ENCODE data around the gene BOLA2B. TPM values are rescaled to one million over a fixed set of nuclear protein-coding genes. Genes with fewer than 3 reads are reported as not detected.

BOLA2B gene
- total RNA-seq, 1 donor: 49.8 TPM

DNA sequence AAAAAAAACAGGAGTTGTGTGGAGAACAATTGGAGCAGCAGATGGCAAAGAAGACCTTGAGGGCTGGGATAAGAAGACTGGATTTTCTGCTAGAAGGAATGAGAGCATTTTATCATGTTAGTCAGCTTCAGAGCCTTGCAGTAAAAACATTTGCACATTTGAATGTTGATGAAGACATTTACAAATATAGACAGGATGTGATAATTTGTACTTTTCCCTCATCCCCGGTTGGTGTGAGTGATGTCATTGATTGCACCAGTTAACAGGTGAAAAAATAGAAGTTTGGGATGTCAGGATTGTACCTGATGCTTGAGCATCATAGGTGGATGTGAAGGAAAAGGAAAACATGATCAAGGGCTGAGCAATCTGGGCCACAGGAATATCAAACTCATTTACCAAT, 47.8 kb downstream of the BOLA2B start:
- no peak for DNase-seq (ENCODE audit: low read depth in 2 of 3, low spot score in 2 of 3)

DNA sequence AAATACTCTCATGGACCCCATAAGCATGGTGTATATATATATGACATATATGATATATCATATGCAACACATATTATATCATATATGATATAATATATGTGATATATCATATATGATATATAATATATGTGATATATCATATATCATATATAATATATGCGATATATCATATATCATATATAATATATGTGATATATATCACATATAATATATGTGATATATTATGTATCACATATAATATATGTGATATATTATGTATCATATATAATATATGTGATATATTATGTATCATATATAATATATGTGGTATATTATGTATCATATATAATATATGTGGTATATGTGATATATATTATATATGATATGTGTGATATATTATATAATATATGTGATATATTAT, 48.5 kb downstream of the BOLA2B start:
- DNase-seq (ENCODE audit: low read depth in 2 of 3, low spot score in 2 of 3): no peak

DNA sequence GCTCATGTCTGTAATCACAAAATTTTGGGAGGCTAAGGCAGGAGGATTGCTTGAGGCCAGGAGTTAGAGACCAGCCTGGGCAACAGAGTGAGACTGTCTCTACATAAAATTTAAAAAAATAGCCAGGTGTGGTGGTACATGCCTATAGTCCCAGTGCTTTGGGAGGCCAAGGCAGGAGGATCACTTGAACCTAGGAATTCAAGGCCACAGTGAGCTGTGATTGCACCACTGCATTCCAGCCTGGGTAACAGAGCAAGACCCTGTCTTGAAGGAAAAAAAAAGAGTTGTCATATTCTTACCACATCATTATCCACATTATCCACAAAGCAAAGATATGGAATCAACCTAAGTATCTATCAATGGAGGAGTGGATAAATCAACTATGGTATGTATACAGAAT, 49.4 kb downstream of the BOLA2B start:
- no peak for DNase-seq (ENCODE audit: low read depth in 2 of 3, low spot score in 2 of 3)

DNA sequence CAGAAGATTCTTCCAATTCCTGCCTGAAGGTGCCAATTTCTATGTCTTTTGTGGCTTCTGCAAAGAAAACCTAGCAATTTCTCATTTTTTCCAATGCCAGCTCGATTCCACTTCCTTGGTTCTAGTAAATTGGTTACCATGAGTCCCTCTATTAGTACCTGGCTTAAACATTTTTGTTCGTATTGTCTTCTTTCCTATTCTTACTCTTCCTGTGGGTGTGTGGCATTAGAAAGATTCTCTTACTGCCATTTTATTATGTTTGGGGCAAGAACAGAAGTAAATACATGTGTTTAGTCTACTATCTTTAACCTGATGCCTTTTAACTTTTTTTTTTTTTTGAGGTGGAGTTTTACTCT, 50.1 kb downstream of the BOLA2B start:
- no peak for DNase-seq (ENCODE audit: low read depth in 2 of 3, low spot score in 2 of 3)

Small RNAs within 50 kb of the gene (small RNA-seq; reads per million reads assigned to genes)
- not detected for gene AC106782.4

Other genes with a start within 250 kb of the BOLA2B start
- gene TMEM219, start 231.6 kb downstream of the BOLA2B start, total RNA-seq: 64.6 TPM
- gene TAOK2, start 219.8 kb downstream of the BOLA2B start, total RNA-seq: 29.1 TPM
- gene HIRIP3, start 198.0 kb downstream of the BOLA2B start, total RNA-seq: 9.4 TPM
- gene INO80E, start 197.4 kb downstream of the BOLA2B start, total RNA-seq: 21.8 TPM
- gene DOC2A, start 182.6 kb downstream of the BOLA2B start, total RNA-seq: 1.1 TPM
- not detected for gene C16orf92, start 170.5 kb downstream of the BOLA2B start, total RNA-seq
- 0.54 TPM for gene TLCD3B, start 162.4 kb downstream of the BOLA2B start, total RNA-seq
- 666 TPM for gene ALDOA, start 127.9 kb downstream of the BOLA2B start, total RNA-seq
- gene PPP4C, start 117.7 kb downstream of the BOLA2B start, total RNA-seq: 215 TPM
- gene TBX6, start 101.7 kb downstream of the BOLA2B start, total RNA-seq: 2.2 TPM
- gene YPEL3, start 97.5 kb downstream of the BOLA2B start, total RNA-seq: 63.6 TPM
- 1.1 TPM for gene GDPD3, start 80.1 kb downstream of the BOLA2B start, total RNA-seq
- gene MAPK3, start 70.4 kb downstream of the BOLA2B start, total RNA-seq: 46.9 TPM
- 246 TPM for gene CORO1A, start 10.1 kb downstream of the BOLA2B start, total RNA-seq
- gene SLX1A, start 209 bp upstream of the BOLA2B start, total RNA-seq: 59.2 TPM
- 12.1 TPM for gene SULT1A3, start 5.6 kb upstream of the BOLA2B start, total RNA-seq
- 1.9 TPM for gene NPIPB13, start 54.8 kb upstream of the BOLA2B start, total RNA-seq
- gene CD2BP2, start 161.6 kb upstream of the BOLA2B start, total RNA-seq: 18.6 TPM
- gene TBC1D10B, start 176.8 kb upstream of the BOLA2B start, total RNA-seq: 40.9 TPM
- gene MYL11, start 181.1 kb upstream of the BOLA2B start, total RNA-seq: 9.2 TPM
- 38.2 TPM for gene SEPTIN1, start 188.9 kb upstream of the BOLA2B start, total RNA-seq
- 17.8 TPM for gene ZNF48, start 201.8 kb upstream of the BOLA2B start, total RNA-seq
- 9.2 TPM for gene ZNF771, start 213.9 kb upstream of the BOLA2B start, total RNA-seq
- gene DCTPP1, start 236.4 kb upstream of the BOLA2B start, total RNA-seq: 40.4 TPM